GM19467 (cell line): Measurements from ENCODE around the gene ERBB2.
A peak's percentile ranks its signal among the peaks of the same experiment; 100 is the strongest.

ENCODE experiments used
- ATAC-seq: cut with Tn5 transposase; IDR thresholded peaks from one replicate; pipeline ENCODE4 v1.9.1; 2021; ENCODE audit warnings: mild to moderate bottlenecking, moderate library complexity; ENCODE audit not compliant: unreplicated experiment

The ERBB2 gene

GRCh38 chr17:39665642-39666224 lies 34.1 kb upstream of the ERBB2 start:
- no peak for ATAC-seq

DNA sequence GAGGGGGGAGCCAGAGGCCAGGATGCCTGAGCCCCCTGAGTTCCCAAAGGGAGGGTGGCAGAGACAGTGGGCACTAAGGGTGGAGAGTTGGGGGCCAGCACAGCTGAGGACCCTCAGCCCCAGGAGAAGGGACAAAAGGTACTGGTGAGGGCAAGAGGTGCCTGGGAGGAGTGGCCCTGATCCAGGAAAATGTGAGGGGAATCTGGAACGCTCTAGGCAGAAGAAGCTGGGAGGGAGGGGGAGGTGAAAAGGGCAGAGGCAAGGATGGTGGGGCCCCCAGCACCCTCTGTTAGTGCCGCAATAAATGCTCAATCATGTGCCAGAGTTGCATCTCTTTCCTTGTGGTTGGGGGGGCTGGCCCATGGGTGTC lies 33.6 kb upstream of the ERBB2 start:
- ATAC-seq: no peak

- no peak for ATAC-seq
Observed at GRCh38 chr17:39666601-39667261, 33.1 kb upstream of the ERBB2 start.

DNA sequence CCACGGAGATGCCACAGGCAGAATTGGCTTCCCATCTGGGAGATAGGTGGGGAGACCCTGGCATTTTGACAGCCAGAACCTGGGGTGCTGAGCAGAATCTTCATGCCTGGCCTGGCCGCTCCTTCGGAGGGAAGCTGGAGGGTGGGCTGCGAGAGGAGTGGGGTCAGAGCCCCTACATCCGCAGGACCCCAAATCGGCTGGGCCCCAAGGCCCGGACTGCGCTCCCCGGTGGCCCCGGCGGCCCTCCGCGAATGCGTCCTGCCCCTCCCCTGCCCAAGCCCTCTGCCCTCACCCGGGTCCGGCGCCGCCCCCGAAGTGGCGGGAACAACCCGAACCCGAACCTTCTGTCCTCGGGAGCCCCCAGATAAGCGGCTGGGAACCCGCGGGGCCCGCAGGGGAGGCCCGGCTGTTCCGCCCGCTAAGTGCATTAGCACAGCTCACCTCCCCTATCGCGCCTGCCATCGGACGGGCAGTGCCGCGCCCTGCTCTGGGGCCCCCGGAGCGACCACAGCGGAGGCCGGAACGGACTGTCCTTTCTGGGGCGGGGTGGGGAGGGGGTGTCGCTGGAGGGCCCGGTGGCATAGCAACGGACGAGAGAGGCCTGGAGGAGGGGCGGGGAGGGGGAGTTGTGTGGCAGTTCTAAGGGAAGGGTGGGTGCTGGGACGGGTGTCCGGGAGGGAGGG lies 32.5 kb upstream of the ERBB2 start:
- ATAC-seq: no peak

DNA sequence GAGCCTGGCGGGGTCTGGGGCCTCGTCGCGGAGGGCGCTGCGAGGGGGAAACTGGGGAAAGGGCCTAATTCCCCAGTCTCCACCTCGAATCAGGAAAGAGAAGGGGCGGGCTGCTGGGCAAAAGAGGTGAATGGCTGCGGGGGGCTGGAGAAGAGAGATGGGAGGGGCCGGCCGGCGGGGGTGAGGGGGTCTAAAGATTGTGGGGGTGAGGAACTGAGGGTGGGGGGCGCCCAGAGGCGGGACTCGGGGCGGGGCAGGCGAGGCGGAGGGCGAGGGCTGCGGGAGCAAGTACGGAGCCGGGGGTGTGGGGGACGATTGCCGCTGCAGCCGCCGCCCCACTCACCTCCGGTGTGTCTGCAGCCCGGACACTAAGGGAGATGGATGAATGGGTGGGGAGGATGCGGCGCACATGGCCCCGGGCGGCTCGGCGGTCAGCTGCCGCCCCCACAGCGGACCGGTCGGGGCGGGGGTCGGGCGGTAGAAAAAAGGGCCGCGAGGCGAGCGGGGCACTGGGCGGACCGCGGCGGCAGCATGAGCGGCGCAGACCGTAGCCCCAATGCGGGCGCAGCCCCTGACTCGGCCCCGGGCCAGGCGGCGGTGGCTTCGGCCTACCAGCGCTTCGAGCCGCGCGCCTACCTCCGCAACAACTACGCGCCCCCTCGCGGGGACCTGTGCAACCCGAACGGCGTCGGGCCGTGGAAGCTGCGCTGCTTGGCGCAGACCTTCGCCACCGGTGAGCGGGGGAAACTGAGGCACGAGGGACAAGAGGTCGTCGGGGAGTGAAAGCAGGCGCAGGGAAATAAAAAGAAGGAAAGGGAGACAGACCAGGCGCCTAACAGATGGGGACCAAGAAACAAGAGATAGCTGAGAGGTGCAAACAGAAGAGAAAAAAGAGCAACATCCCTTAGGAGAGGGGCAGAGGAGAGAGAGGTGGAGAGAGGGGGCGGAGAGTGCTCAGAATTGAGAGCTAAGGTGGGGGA lies 31.6 kb upstream of the ERBB2 start, which contains the start of gene PNMT:
Gene PNMT (plus strand): TSS at position 509 of the 980 bp plus-strand sequence. CDS start 23 bp downstream, at position 532.
- ATAC-seq: no peak

GRCh38 chr17:39669897-39670735 lies 29.7 kb upstream of the ERBB2 start:
- ATAC-seq: no peak

DNA sequence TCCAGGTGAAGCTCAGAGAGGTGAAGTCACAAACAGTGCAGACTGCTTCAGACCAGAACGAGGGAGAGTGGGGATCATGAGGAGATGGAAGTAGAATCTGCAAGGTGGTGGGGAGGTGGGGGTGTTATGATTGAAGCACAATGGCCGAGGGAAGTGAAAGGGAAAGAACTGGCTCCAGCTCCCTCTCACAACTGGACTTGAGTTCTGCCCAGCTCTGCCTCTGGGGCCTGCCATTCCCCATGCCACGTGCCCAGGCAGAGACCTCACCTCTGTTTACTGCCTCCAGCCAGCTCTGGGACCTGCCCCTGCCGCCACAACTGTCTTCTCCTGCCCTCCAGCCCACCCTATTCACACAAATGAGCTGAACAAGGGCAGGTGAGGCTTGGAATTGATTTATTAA lies 29.1 kb upstream of the ERBB2 start:
- no peak for ATAC-seq

GRCh38 chr17:39671651-39672521 lies 28.0 kb upstream of the ERBB2 start:
- ATAC-seq: no peak

- ATAC-seq: no peak
Observed at GRCh38 chr17:39672522-39673334, 27.1 kb upstream of the ERBB2 start.

DNA sequence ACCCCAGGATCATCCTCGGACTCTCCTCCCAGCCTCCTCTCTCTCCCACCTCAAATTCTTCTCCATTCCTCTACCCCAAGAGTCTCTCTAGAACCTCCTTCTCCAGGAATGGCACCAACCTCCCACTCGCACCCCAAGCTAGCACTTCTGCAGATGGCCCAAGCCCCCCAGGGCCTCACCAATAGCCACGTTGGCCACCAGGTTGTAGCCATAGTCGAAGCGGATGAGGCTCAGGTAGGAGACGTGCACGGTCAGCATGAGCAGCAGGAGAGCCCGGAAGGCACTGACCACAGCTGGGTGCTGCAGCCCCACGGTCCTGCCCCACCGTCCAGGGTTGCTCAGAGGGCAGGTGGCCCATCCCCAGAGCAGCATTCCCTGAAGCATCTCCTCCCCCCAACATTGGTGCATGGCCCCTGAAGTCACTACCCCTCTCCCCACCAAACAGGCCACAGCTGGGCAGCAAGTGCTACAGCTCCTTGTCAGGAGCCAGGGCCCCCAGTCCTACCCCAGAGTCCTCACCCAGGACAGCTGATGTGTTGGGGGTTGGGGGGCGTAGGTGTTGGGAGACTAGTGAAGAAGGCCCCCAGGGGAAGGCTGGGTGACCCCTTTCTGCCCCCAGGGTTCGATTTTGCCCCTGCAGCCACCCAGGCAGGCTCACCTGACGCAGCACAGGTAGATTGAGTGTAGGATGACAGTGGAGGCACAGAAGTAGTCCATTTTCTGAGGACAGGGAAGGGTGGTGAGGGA lies 26.4 kb upstream of the ERBB2 start:
- ATAC-seq: no peak

- ATAC-seq: no peak
Observed at GRCh38 chr17:39674179-39674578, 25.7 kb upstream of the ERBB2 start.

GRCh38 chr17:39674702-39675389 lies 25.0 kb upstream of the ERBB2 start:
- peak; percentile 50 for ATAC-seq

DNA sequence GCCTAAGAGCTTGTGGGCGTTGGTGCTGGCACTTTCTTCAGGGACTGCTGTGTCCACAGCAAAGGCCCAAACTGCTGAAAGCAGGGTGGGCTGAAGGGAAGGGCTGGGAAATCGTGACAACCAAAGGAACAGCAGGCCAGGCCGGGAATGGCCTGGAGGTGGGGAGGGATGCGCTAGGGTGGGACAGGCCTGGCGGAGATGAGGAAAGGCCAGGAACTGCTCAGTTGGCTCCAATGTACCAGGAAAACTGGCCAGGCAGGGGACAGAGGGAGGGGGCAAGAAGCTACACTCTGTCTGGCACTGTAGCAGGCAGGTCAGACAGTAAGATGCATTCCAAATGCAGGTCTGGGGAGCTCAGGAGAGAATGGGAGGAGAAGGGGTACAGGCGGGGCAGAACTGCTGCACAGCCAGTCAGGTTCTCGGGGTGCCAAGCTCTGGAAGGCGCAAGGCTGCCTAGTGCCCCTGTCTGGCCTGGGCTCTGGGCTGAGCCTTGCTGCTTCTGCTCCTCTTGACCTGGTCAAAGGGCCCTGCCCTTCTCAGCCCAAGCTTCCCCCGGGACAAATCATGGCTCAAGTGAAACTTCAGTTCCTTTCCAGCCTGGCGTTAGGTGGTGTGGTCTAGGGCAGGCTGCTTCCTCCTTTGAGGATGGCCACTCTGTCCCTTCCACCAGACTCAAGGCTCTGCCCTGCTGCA lies 24.3 kb upstream of the ERBB2 start:
- no peak for ATAC-seq

- no peak for ATAC-seq
Observed at GRCh38 chr17:39676198-39676819, 23.6 kb upstream of the ERBB2 start.

GRCh38 chr17:39677072-39677471 lies 22.8 kb upstream of the ERBB2 start:
- no peak for ATAC-seq
